IMR-90 (cell line): ENCODE data around the gene ANAPC1. TPM values are rescaled to one million over a fixed set of nuclear protein-coding genes. Genes with fewer than 3 reads are reported as not detected.
"Not testable (repeated sequence)": the region's sequence is repeated elsewhere in the genome, so short reads cannot be mapped to it uniquely, and the experiment has no call there.

ENCODE experiments used
- ATAC-seq: fragments of 200-7000 bp; cut with Tn5 transposase; 2 replicates; pipeline ENCODE4 v1.9.1; 2020; ENCODE audit warnings: low read depth, mild to moderate bottlenecking, moderate library complexity
- BruUV-seq: library from RNA; stranded (reverse); fragments of 400-500 nt; replicated peaks from 2 replicates; lab custom pipeline; 2021; lab: Mats Ljungman, UMichigan
- CTCF ChIA-PET: fragments of 300-600 bp; formaldehyde crosslinking; extraction: SDS; loops from one replicate; lab custom pipeline; 2021; ENCODE audit warnings: antibody characterized with exemption; lab: Yijun Ruan, JAX
- POLR2A ChIA-PET: fragments of 300-600 bp; sonication (Branson Sonifier 250); formaldehyde crosslinking; loops from one replicate; lab custom pipeline; 2022; ENCODE audit warnings: antibody characterized with exemption; ENCODE audit not compliant: unreplicated experiment; lab: Charles Lee
- DNase-seq: peaks from one replicate; pipeline ENCODE4 v3.0.0; 2013
- H2AFZ ChIP-seq: replicated peaks from 2 replicates; pipeline ENCODE3; 2013; ENCODE audit warnings: low read length, mild to moderate bottlenecking; ENCODE audit not compliant: poor library complexity
- H2AK5ac ChIP-seq: 2 replicates; pipeline ENCODE4 v1.6.1; 2013; ENCODE audit warnings: low read depth, low read length, inconsistent platforms
- H2AK9ac ChIP-seq: replicated peaks from 2 replicates; pipeline ENCODE3; 2013; ENCODE audit warnings: mild to moderate bottlenecking, low read depth, low read length, moderate library complexity; ENCODE audit not compliant: poor library complexity
- H2BK120ac ChIP-seq: 2 replicates; pipeline ENCODE4 v1.6.1; 2013; ENCODE audit warnings: low read depth, low read length, inconsistent platforms
- H2BK15ac ChIP-seq: 3 replicates; pipeline ENCODE4 v1.6.1; 2013; ENCODE audit warnings: low read depth, low read length, inconsistent platforms
- H2BK20ac ChIP-seq: 2 replicates; pipeline ENCODE4 v1.6.1; 2013; ENCODE audit warnings: low read depth, mild to moderate bottlenecking, inconsistent platforms, low read length, moderate library complexity
- H2BK5ac ChIP-seq: 2 replicates; pipeline ENCODE4 v1.6.1; 2013; ENCODE audit warnings: mild to moderate bottlenecking, low read depth, low read length, inconsistent platforms; ENCODE audit not compliant: poor library complexity, severe bottlenecking
- H3K14ac ChIP-seq: replicated peaks from 2 replicates; pipeline ENCODE4 v1.6.1; 2013; ENCODE audit warnings: low read depth, low read length, inconsistent platforms
- H3K18ac ChIP-seq: 2 replicates; pipeline ENCODE4 v1.6.1; 2013; ENCODE audit warnings: low read depth, low read length, control low read depth
- H3K23ac ChIP-seq: 2 replicates; pipeline ENCODE4 v1.6.1; 2013; ENCODE audit warnings: low read depth, low read length, inconsistent platforms
- H3K27ac ChIP-seq: 2 replicates; pipeline ENCODE4 v1.5.1; 2013; ENCODE audit warnings: mild to moderate bottlenecking, control low read depth, low read length; ENCODE audit not compliant: insufficient read depth
- H3K27me3 ChIP-seq: 2 replicates; pipeline ENCODE4 v1.6.1; 2013; ENCODE audit warnings: low read length; ENCODE audit not compliant: control insufficient read depth, insufficient read depth
- H3K36me3 ChIP-seq: 2 replicates; pipeline ENCODE4 v1.6.1; 2013; ENCODE audit warnings: low read length, mixed read lengths; ENCODE audit not compliant: control insufficient read depth, insufficient read depth
- H3K4ac ChIP-seq: 2 replicates; pipeline ENCODE4 v1.6.1; 2013; ENCODE audit warnings: low read depth, low read length, inconsistent platforms
- H3K4me1 ChIP-seq: 2 replicates; pipeline ENCODE4 v1.6.1; 2013; ENCODE audit warnings: low read length, mixed read lengths; ENCODE audit not compliant: control insufficient read depth, insufficient read depth
- H3K4me2 ChIP-seq: 2 replicates; pipeline ENCODE4 v1.6.1; 2013; ENCODE audit warnings: low read depth, mild to moderate bottlenecking, control low read depth, low read length, moderate library complexity
- H3K4me3 ChIP-seq: 2 replicates; pipeline ENCODE4 v1.5.1; 2013; ENCODE audit warnings: low read depth, mild to moderate bottlenecking, control low read depth, low read length, moderate library complexity; ENCODE audit not compliant: insufficient read depth
- H3K56ac ChIP-seq: 2 replicates; pipeline ENCODE4 v1.6.1; 2013; ENCODE audit warnings: low read length, inconsistent platforms; ENCODE audit not compliant: insufficient read depth; ENCODE audit errors: extremely low read depth
- H3K79me1 ChIP-seq, 2 experiments: 2 replicates each; pipeline ENCODE4 v1.6.1; 2013; ENCODE audit warnings: low read length in 2 of 2, inconsistent platforms in 1 of 2, low read depth in 1 of 2
- H3K9ac ChIP-seq: 2 replicates; pipeline ENCODE4 v1.6.1; 2013; ENCODE audit warnings: low read depth, low read length, control low read depth
- H3K9me1 ChIP-seq: 2 replicates; pipeline ENCODE4 v1.6.1; 2013; ENCODE audit warnings: low read length, inconsistent platforms; ENCODE audit not compliant: insufficient read depth
- H3K9me3 ChIP-seq: 2 replicates; pipeline ENCODE4 v1.6.1; 2013; ENCODE audit warnings: low read length; ENCODE audit not compliant: control insufficient read depth, insufficient read depth
- H4K20me1 ChIP-seq: 2 replicates; pipeline ENCODE4 v1.6.1; 2013; ENCODE audit warnings: low read length, inconsistent platforms; ENCODE audit not compliant: insufficient read depth
- H4K5ac ChIP-seq: 2 replicates; pipeline ENCODE4 v1.6.1; 2013; ENCODE audit warnings: mild to moderate bottlenecking, low read depth, low read length, control low read depth
- H4K8ac ChIP-seq, 2 experiments: 2 replicates each; pipeline ENCODE4 v1.6.1; 2013; ENCODE audit warnings: low read depth in 2 of 2, low read length in 2 of 2, control low read depth in 1 of 2, inconsistent platforms in 1 of 2
- H4K91ac ChIP-seq: 2 replicates; pipeline ENCODE4 v1.6.1; 2013; ENCODE audit warnings: low read depth, low read length, inconsistent platforms; ENCODE audit not compliant: insufficient read depth
- CTCF ChIP-seq: conservative IDR thresholded peaks from 2 replicates; pipeline ENCODE4 v1.5.1; 2012; ENCODE audit warnings: mild to moderate bottlenecking, low read depth, low read length, improper control_type of control experiment
- WGBS, 2 experiments: methylation state at CpG; one replicate each; pipeline versions ENCODE4 v1.1.5 to v1.1.7; 2013; ENCODE audit warnings: missing lambda C conversion rate in 2 of 2; ENCODE audit not compliant: insufficient read length in 1 of 2; ENCODE audit errors: extremely low coverage in 2 of 2; 5-methylcytosine and 5-hydroxymethylcytosine counted together
- dilution Hi-C: fragments of 300-500 bp; cut with HindIII; formaldehyde crosslinking; loops from one replicate; pipeline ENCODE4 v1.14.3; 2018; ENCODE audit warnings: low sequenced_read_pairs; ENCODE audit not compliant: unreplicated experiment
- in situ Hi-C: fragments of 300-500 bp; cut with MboI; formaldehyde crosslinking; loops from 3 replicates; pipeline ENCODE4 v1.14.3; 2019; ENCODE audit warnings: low sequenced_read_pairs, inconsistent platforms, mixed read lengths
- intact Hi-C: fragments of 100-400 bp; cut with micrococcal nuclease; formaldehyde crosslinking; loops from 2 replicates; pipeline ENCODE4 v1.10.0; 2022
- polyA plus RNA-seq, 3 experiments: library from polyadenylated mRNA; depleted of rRNA; stranded (reverse); fragments of >200 nt; gene quantifications; 2 replicates each; pipeline ENCODE4 v1.2.3, GENCODE V29; 2012; ENCODE audit warnings: low replicate concordance in 1 of 3
- total RNA-seq: library from RNA; depleted of rRNA; stranded (reverse); fragments of >200 nt; gene quantifications from 2 replicates; pipeline ENCODE4 v1.2.3, GENCODE V29; 2012

The ANAPC1 gene
- total and polyA plus RNA-seq, 2 of the 4 experiments (the other 2 are of a cell fraction): 14.6 to 50.7 TPM

- in situ Hi-C loops, H2BK15ac ChIP-seq, H3K36me3 ChIP-seq, H4K20me1 ChIP-seq, H3K9me1 ChIP-seq, H3K9ac ChIP-seq, H3K4me1 ChIP-seq, H3K4me2 ChIP-seq, H3K23ac ChIP-seq, H3K27me3 ChIP-seq, H3K4me3 ChIP-seq, intact Hi-C loops, H2AK5ac ChIP-seq, H2AK9ac ChIP-seq, H3K56ac ChIP-seq, H4K8ac ChIP-seq, H2BK5ac ChIP-seq, H2AFZ ChIP-seq, H2BK20ac ChIP-seq, H3K14ac ChIP-seq, H4K91ac ChIP-seq, H4K5ac ChIP-seq, POLR2A ChIA-PET, H3K18ac ChIP-seq, H2BK120ac ChIP-seq, H3K4ac ChIP-seq, H3K79me1 ChIP-seq, H3K27ac ChIP-seq, CTCF ChIA-PET, H3K9me3 ChIP-seq, dilution Hi-C loops, BruUV-seq: not testable (repeated sequence)
- whole genome bisulfite sequencing, 2 experiments: no CpG with 5 or more reads among the region's 4 CpGs
- peak; percentile 0 for DNase-seq
- peak; percentile 86 for ATAC-seq
- 0 out of 2 replicates have a peak, but pooled peaks have one; percentile 21 for TF ChIP-seq CTCF
Measured at GRCh38 chr2:111850646-111851045, 33.3 kb downstream of the ANAPC1 start.

- H2BK15ac ChIP-seq, H3K14ac ChIP-seq, H3K4me3 ChIP-seq, H3K9ac ChIP-seq, in situ Hi-C loops, H3K18ac ChIP-seq, H2BK120ac ChIP-seq, POLR2A ChIA-PET, H2AFZ ChIP-seq, H3K23ac ChIP-seq, CTCF ChIA-PET, H2AK9ac ChIP-seq, H4K5ac ChIP-seq, H4K91ac ChIP-seq, intact Hi-C loops, H3K56ac ChIP-seq, H3K36me3 ChIP-seq, H3K27ac ChIP-seq, H2BK20ac ChIP-seq, H3K4me1 ChIP-seq, BruUV-seq, H3K79me1 ChIP-seq, H2BK5ac ChIP-seq, H3K4ac ChIP-seq, H4K20me1 ChIP-seq, dilution Hi-C loops, H3K9me3 ChIP-seq, H3K27me3 ChIP-seq, H4K8ac ChIP-seq, H3K4me2 ChIP-seq, H2AK5ac ChIP-seq, H3K9me1 ChIP-seq: not testable (repeated sequence)
- ATAC-seq: peak; percentile 59
- peak; percentile 1 for DNase-seq
- WGBS, 2 experiments: no CpG with 5 or more reads among the region's 3 CpGs
Measured at GRCh38 chr2:111839625-111840282, 44.2 kb downstream of the ANAPC1 start.
